ENCODE results near the gene HDGF. TPM values are rescaled to one million over a fixed set of nuclear protein-coding genes. Genes with fewer than 3 reads are reported as not detected.

The HDGF gene
- total RNA-seq, 1 experiment from 2014 or later, result 310 TPM

DNA sequence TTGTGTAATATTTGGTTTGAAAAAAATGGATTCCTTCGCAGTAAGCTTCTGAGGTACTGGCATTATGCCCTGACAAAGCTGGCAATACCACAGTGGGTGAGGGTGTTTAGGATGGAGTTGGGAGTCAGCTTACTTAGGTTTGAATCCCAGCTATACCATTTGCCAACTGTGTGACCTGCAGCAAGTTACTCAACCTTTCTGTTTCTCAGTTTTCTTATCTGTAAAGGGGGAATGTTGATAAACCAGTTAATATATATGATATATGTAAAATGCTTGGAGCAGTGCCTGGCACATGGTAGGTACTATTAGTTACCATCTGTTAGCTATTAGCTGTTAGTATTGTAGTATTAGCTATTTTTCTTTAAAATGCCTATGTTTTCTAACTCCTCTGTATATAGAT, 4.9 kb upstream of the HDGF start:
- no peak for DNase-seq
- no peak overlapping the region for H2AFZ ChIP-seq (ENCODE audit: low read length)
- 100% methylated on average over 1 of the region's 1 CpG for WGBS (ENCODE audit: extremely low coverage, insufficient read length, low lambda C conversion rate)
- no peak overlapping the region for H2BK12ac ChIP-seq (ENCODE audit: insufficient read length, low read depth, low read length)
- H3K4me1 Mint-ChIP-seq, result peaks cover 14 to 17% of the 10 kb centered on the region in 2 experiments
- H2BK5ac ChIP-seq (ENCODE audit: insufficient read length, low read length), result no peak overlapping the region
- H3K56ac ChIP-seq (ENCODE audit: insufficient read length, low read depth, low read length), result no peak overlapping the region
- H3K27me3 Mint-ChIP-seq (ENCODE audit: low read depth), result no peaks in the 10 kb centered on the region
- H3K4me1 ChIP-seq (ENCODE audit: insufficient read depth, low read length), result peaks cover 4% of the 10 kb centered on the region; the same call in 1 of the 2 replicates
- H2BK15ac ChIP-seq (ENCODE audit: low read depth, low read length), result no peak overlapping the region
- H3K14ac ChIP-seq (ENCODE audit: insufficient read depth, low read length), result no peak overlapping the region
- no peak overlapping the region for H2BK20ac ChIP-seq (ENCODE audit: low read depth, low read length, poor library complexity, severe bottlenecking)
- no peak overlapping the region for H3K4me2 ChIP-seq (ENCODE audit: insufficient read depth, insufficient read length, low read length)
- H3K27ac ChIP-seq (ENCODE audit: insufficient read length, low read depth, low read length), result no peak overlapping the region
- H3K9ac ChIP-seq (ENCODE audit: extremely low read depth, insufficient read length, low read length), result no peak overlapping the region
- no peak overlapping the region for H2AK5ac ChIP-seq (ENCODE audit: insufficient read length, low read length)
- H3K4ac ChIP-seq (ENCODE audit: low read depth, low read length), result no peak overlapping the region
- no peak overlapping the region for H3K23ac ChIP-seq (ENCODE audit: insufficient read length, low read depth, low read length)
- no peak overlapping the region for H3K4me3 Mint-ChIP-seq
- no peak overlapping the region for H4K5ac ChIP-seq (ENCODE audit: insufficient read length, low read depth, low read length)
- no peaks in the 10 kb centered on the region for H4K20me1 ChIP-seq (ENCODE audit: control insufficient read depth, insufficient read depth, insufficient read length)
- peaks cover 0 to 2% (median 0%) of the 10 kb centered on the region in 3 experiments; a peak in 2 of 7 replicates for H3K36me3 Mint-ChIP-seq (ENCODE audit: insufficient read depth in 1 of 3, low read depth in 3 of 3)
- no peak overlapping the region for H3T11ph ChIP-seq (ENCODE audit: low read length)
- no peaks in the 10 kb centered on the region for H3K9me3 ChIP-seq (ENCODE audit: control insufficient read depth, low read depth, low read length)
- H3K27ac Mint-ChIP-seq, result no peak overlapping the region
- H3K27me3 ChIP-seq (ENCODE audit: insufficient read depth, low read length), result no peaks in the 10 kb centered on the region
- TF ChIP-seq, protein P1, sequence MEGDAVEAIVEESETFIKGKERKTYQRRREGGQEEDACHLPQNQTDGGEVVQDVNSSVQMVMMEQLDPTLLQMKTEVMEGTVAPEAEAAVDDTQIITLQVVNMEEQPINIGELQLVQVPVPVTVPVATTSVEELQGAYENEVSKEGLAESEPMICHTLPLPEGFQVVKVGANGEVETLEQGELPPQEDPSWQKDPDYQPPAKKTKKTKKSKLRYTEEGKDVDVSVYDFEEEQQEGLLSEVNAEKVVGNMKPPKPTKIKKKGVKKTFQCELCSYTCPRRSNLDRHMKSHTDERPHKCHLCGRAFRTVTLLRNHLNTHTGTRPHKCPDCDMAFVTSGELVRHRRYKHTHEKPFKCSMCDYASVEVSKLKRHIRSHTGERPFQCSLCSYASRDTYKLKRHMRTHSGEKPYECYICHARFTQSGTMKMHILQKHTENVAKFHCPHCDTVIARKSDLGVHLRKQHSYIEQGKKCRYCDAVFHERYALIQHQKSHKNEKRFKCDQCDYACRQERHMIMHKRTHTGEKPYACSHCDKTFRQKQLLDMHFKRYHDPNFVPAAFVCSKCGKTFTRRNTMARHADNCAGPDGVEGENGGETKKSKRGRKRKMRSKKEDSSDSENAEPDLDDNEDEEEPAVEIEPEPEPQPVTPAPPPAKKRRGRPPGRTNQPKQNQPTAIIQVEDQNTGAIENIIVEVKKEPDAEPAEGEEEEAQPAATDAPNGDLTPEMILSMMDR (conservative IDR thresholded peaks at IDR 0.05), result no peak
- H4K8ac ChIP-seq (replicated peaks; ENCODE audit: insufficient read length, low read depth, low read length), result no peak overlapping the region
- H3K23me2 ChIP-seq (ENCODE audit: insufficient read length, low read depth, low read length, poor library complexity, severe bottlenecking), result no peaks in the 10 kb centered on the region
- H3K9me3 Mint-ChIP-seq, result no peaks in the 10 kb centered on the region
- no peaks in the 10 kb centered on the region for H3K79me2 ChIP-seq (ENCODE audit: insufficient read depth, low read length)
- no peak overlapping the region for H2BK120ac ChIP-seq (ENCODE audit: low read depth, low read length, poor library complexity, severe bottlenecking)
- no peak overlapping the region for H3K18ac ChIP-seq (ENCODE audit: insufficient read length, low read depth, low read length)
- no peak overlapping the region for H4K91ac ChIP-seq (ENCODE audit: insufficient read length, low read depth, low read length)
- no peaks in the 10 kb centered on the region for H3K79me1 ChIP-seq (ENCODE audit: insufficient read depth, low read depth, low read length, poor library complexity, severe bottlenecking)
